HTR-8/SVneo (cell line): ENCODE measurements around the gene PLXNB3.
"Not testable (repeated sequence)": the region's sequence is repeated elsewhere in the genome, so short reads cannot be mapped to it uniquely, and the experiment has no call there.

Experiments
- DNase-seq: peaks from one replicate; pipeline ENCODE4 v3.0.0; 2011; ENCODE audit warnings: low spot score, mixed read lengths; ENCODE audit not compliant: insufficient read length
- FAIRE-seq: peaks from 2 replicates; lab custom pipeline; 2011; peaks lifted over from hg19 to GRCh38; lab: Jason Lieb, UNC

Gene PLXNB3

DNA sequence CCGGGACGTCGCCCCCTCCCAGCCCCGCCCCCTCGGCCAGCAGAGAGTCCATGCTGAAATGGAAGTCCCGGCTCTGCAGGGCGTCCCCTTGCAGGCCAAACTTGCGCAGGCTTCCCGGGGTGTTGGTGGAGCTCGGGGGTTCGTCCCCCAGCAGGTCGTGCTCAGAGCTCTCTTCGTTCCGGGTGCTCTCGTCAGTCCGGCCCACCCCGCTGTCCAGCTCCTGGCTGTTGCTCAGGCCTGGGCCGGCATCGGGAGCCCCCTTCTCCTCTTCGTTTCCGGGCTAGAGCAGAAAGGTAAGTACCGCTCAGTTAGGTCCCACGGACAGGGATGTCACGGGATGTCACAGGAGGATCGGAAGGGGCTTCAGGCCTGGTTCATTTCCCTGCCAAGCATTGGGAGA is 40.6 kb downstream of the PLXNB3 start:
- DNase-seq (no peak), FAIRE-seq (no peak)

DNA sequence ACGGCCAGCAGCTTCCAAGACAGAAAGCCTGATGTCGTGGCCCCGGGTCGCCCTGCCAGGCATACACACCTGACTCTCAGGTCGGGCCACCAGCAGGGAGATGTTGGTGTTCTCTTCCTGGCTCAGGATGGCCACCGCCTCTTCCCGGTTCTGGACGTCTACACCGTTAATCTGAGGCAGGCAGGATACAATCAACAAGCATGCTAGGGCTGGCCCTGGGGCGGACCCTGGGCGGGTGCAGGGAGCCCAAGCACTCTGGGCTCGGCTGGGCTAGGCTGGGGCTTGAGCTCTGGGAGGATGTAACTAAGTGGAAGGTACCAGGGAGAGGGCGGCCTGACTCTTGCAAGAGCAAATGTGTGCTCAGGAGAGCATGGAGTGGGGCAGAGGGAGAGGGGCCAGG is 41.4 kb downstream of the PLXNB3 start:
- FAIRE-seq (no peak), DNase-seq (no peak)

- DNase-seq: no peak
- FAIRE-seq: no peak
These were observed 43.0 kb downstream of the PLXNB3 start for GRCh38 chrX:153806999-153807575.

- FAIRE-seq (no peak), DNase-seq (no peak)
These were observed 43.9 kb downstream of the PLXNB3 start for GRCh38 chrX:153807976-153808375.

GRCh38 chrX:153812220-153812619 is 48.2 kb downstream of the PLXNB3 start:
- no peak for FAIRE-seq

DNA sequence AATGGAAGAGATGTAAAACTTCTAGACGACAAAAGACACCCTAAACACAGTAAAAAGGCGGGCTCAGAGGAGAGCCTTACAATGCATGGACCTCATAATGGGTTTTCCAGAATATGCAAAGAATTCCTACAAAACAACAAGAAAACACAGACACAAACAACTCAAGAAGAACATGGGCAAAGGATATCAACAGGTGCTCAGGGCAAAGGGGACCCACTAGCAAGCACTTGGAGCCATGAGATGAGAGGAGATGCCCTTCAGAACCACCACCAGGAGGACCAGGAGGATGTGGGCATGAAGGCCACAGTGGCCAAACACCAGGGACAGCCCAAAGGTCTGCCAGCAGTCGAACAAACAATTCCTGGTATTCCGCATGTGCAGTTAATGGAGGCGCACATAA is 49.1 kb downstream of the PLXNB3 start:
- FAIRE-seq: no peak

More at GRCh38 chrX:153812220-153812619, 48.2 kb downstream of the PLXNB3 start:
- DNase-seq: no peak

DNA sequence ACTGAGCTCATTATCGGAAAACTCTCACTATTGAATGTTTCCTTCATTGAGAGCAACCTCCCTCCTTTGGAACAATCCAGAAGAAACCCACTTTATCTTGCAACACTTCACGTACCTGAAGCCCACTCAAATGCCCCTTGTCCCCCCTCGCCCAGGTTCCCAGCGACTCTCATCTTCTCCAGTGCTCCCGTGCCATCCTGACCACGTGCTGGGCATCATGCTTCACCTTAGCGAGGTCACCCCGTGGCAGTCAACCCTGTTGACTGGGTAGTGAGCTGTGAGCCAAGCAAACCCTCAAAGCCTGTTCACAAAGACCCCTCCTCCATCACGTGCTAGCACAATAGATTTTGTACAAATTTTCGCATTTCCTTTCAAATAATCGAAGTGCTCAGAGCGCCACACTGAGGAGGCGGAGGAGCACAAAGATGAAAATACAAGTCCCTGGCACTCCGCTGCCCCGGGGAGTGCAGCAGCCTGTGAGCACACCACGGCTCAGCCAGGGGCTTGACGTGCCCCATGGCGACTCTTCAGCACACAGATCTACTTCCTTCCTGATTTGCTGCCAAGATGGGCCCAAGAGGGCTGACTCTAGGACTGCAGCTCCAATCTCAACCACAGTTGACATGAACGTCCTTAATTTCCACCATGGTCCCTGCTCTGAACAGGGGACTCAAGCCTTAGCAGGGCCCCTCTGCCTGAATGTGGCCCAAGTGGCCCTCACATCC is 50.7 kb downstream of the PLXNB3 start:
- DNase-seq (no peak), FAIRE-seq (no peak)

More for the DNA sequence above, 49.1 kb downstream of the PLXNB3 start:
- no peak for DNase-seq

- DNase-seq (no peak), FAIRE-seq (no peak)
These were observed 53.0 kb downstream of the PLXNB3 start for GRCh38 chrX:153816831-153817690.

DNA sequence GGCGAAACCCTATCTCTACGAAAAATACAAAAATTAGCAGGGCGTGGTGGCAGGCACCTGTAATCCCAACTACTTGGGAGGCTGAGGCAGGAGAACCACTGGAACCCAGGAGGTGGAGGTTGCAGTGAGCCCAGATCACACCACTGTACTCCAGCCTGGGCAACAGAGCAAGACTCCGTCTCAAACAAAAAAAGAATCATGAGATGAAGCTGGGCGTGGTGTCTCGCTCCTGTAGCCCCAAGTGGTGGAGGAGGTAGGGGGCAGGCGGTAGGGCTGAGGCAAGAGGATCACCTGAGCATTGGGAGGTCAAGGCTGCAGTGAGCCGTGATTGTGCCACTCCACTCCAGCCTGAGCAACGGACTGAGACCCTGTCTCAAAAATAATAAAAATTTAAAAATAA is 54.0 kb downstream of the PLXNB3 start:
- DNase-seq, FAIRE-seq: not testable (repeated sequence)

DNA sequence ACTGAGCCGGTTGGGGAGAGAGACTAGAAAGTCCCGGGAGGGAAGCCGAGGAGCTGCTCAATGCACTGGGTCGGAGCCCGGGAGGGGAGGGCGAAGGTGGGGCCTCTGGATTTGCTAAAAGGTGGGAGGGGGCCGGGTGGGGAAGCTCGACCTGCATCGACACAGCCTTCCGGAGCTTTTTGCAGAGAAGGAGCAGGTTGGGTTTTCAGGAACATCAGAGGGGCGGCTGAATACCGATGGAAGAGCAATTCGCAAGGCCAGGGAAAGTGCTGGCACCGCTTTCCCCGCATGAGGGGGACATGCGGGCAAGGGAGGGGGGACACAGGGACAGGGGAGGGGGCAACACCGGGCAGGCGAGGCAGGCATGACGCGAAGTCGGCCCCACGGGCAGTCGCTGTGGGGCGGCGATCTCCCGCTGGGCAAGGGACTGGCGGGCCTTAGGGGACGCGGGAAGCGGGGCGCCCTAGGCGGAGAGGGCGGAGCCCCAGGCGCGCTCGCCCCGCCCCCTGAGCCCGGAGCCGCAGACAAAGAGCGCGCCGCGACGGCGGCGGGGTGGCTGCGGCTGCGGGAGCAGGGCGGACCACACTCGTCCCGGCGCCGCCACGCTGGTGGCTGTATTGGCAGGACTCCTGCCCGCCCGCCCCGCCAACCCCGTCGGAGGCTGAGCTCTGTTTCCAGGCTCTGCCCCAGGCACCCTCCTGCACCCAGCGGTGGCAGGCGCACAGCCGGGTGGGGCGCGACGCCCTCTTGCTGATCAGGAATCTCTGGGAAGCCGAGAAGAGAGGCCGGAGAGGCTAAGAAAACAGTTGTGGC is 54.7 kb downstream of the PLXNB3 start:
- DNase-seq (peak; percentile 47), FAIRE-seq (no peak)

GRCh38 chrX:153819384-153820040 is 55.5 kb downstream of the PLXNB3 start:
- DNase-seq: no peak

GRCh38 chrX:153820601-153821000 is 56.6 kb downstream of the PLXNB3 start:
- FAIRE-seq: no peak
- no peak for DNase-seq

More at GRCh38 chrX:153819384-153820040, 55.5 kb downstream of the PLXNB3 start:
- no peak for FAIRE-seq

DNA sequence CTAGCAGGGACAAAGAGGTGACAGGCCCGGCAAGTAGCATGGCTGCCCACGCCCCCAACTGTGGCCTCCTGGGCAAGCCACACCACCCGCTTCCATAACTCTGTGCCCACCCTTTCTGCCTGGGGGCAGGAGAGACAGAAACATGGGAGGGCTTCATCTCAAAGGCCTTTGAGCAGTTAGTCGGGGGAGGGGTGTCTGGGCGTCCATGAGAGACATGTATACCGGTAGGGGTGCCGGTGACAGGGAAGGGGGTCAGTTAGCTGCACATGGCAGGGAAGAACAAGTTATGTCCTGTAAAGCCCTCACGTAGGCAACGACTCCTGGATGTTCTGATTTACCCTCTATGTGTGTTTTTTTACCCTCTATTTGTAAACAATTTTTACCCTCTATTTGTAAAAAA is 57.0 kb downstream of the PLXNB3 start:
- FAIRE-seq (no peak), DNase-seq (no peak)

DNA sequence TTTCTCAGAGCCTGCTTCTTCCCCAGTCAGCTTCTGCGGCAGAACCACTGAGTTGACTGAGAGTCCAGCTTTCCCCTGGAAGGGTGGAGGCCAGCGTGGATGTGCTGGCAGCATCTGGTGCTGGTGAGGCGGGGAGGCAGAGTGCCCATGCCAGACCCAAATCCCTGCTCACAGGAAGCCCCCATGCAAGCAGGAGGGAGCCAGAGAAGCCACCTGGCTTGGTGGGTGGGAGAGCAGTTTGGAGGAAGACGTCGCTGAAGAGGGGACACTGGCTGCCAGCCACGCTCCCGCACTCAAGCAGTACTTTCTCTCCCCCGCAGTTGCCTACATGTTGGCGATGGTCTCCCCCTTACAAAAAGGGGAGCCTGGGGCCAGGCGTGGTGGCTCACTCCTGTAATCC is 60.3 kb downstream of the PLXNB3 start:
- FAIRE-seq: no peak
- DNase-seq: no peak

DNA sequence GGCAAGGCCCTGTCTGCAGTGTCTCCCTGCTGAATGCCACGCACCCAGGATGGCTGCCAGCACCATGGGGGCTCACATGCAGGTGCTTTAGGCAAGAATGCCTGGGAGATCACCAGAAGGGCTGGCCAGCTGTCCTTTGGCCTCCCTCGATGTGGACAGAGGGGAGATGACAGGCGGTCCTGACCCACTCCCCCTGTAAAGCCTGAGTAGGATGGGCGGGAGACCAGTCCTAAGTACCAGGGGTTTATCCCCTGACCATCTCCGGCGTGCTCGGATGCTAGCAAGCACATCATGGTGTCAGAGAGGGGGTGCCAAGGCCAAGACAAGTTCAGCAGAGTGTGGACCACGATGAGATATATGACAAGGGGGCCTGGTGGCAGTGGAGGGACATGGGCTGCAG is 61.0 kb downstream of the PLXNB3 start:
- FAIRE-seq (no peak), DNase-seq (no peak)
